Fibroblast of peridontal ligament (primary cell): Measurements from ENCODE around the gene ING5.
"Not testable (repeated sequence)": the region's sequence is repeated elsewhere in the genome, so short reads cannot be mapped to it uniquely, and the experiment has no call there.

Experiments used
- DNase-seq: peaks from one replicate; pipeline ENCODE4 v3.0.0-alpha.2; 2010; ENCODE audit errors: extremely low read depth

Gene ING5

GRCh38 chr2:241701399-241702154, at the start of gene ING5:
TSS of gene ING5 (plus strand) at chr2:241702039. CDS start at chr2:241702066, 27 bp downstream.
- peak; percentile 81 for DNase-seq

- DNase-seq = no peak
Measured at GRCh38 chr2:241652142-241652541, 49.7 kb upstream of the ING5 start.

GRCh38 chr2:241652722-241653121, 49.1 kb upstream of the ING5 start:
- DNase-seq = no peak

GRCh38 chr2:241653210-241653750, 48.6 kb upstream of the ING5 start:
- no peak for DNase-seq

GRCh38 chr2:241654551-241654950, 47.3 kb upstream of the ING5 start:
- DNase-seq = no peak

- no peak for DNase-seq
Measured at GRCh38 chr2:241655516-241656189, 46.2 kb upstream of the ING5 start.

- no peak for DNase-seq
Measured at GRCh38 chr2:241656190-241656741, 45.6 kb upstream of the ING5 start.

GRCh38 chr2:241657786-241658254, 44.0 kb upstream of the ING5 start:
- DNase-seq = no peak

- no peak for DNase-seq
Measured at GRCh38 chr2:241658296-241658695, 43.5 kb upstream of the ING5 start.

- DNase-seq = peak; percentile 82
Measured at GRCh38 chr2:241659150-241659739, 42.6 kb upstream of the ING5 start.

- DNase-seq = no peak
Measured at GRCh38 chr2:241660593-241661213, 41.1 kb upstream of the ING5 start.

- not testable (repeated sequence) for DNase-seq
Measured at GRCh38 chr2:241662731-241663130, 39.1 kb upstream of the ING5 start.

GRCh38 chr2:241665731-241666440, 36.0 kb upstream of the ING5 start:
- DNase-seq = no peak

- DNase-seq = no peak
Measured at GRCh38 chr2:241666627-241667400, 35.0 kb upstream of the ING5 start.

GRCh38 chr2:241668354-241668753, 33.5 kb upstream of the ING5 start:
- DNase-seq = no peak

GRCh38 chr2:241668839-241669238, 33.0 kb upstream of the ING5 start:
- DNase-seq = no peak

GRCh38 chr2:241670333-241671110, 31.3 kb upstream of the ING5 start:
- DNase-seq = no peak

GRCh38 chr2:241671457-241672240, 30.2 kb upstream of the ING5 start:
- no peak for DNase-seq
